NOMO-1 treated with DMSO at 0.1 percent for 48 hours (cell line): ENCODE measurements around the gene MEX3D.

ENCODE experiments used
- DNase-seq: peaks from one replicate; lab custom pipeline; 2025; ENCODE audit not compliant: unreplicated experiment; lab: John Stamatoyannopoulos, UW

Gene MEX3D

GRCh38 chr19:1505991-1506881, 61.9 kb downstream of the MEX3D start:
- DNase-seq, result no peak

- no peak for DNase-seq
Measured at GRCh38 chr19:1505012-1505411, 63.1 kb downstream of the MEX3D start.
